Measurements from ENCODE around the gene NHLRC4.

NHLRC4 gene

GRCh38 chr16:555528-556473 lies 11.0 kb upstream of the NHLRC4 start:
- H3K9me3 ChIP-seq (ENCODE audit: control insufficient read depth, low read length), result no peaks in the 10 kb centered on the region
- 88 to 92% methylated on average over 20 to 27 of the region's 32 CpGs for WGBS, 2 experiments (ENCODE audit: insufficient coverage in 2 of 2)
- no peak overlapping the region for H3K27ac ChIP-seq (ENCODE audit: low read depth, low read length, severe bottlenecking)
- peaks cover 14% of the 10 kb centered on the region for H3K36me3 ChIP-seq (ENCODE audit: control insufficient read depth, insufficient read depth, low read length)
- no peak overlapping the region for H3K4me3 ChIP-seq (ENCODE audit: extremely low read depth, insufficient read depth, low read length, poor library complexity, severe bottlenecking)
- peaks cover 10% of the 10 kb centered on the region for H3K4me1 ChIP-seq (ENCODE audit: control insufficient read depth, insufficient read depth, low read length, poor library complexity, severe bottlenecking)

GRCh38 chr16:556474-557173 lies 10.2 kb upstream of the NHLRC4 start:
- Histone ChIP-seq H3K4me1 (ENCODE audit: control insufficient read depth, insufficient read depth, low read length, poor library complexity, severe bottlenecking) (peaks cover 10% of the 10 kb centered on the region), H3K4me3 (ENCODE audit: extremely low read depth, insufficient read depth, low read length, poor library complexity, severe bottlenecking) (no peak overlapping the region), H3K36me3 (ENCODE audit: control insufficient read depth, insufficient read depth, low read length) (peaks cover 13% of the 10 kb centered on the region), H3K9me3 (ENCODE audit: control insufficient read depth, low read length) (no peaks in the 10 kb centered on the region), H3K27ac (ENCODE audit: low read depth, low read length, severe bottlenecking) (no peak overlapping the region)
- 89 to 91% methylated on average over 26 to 32 of the region's 32 CpGs for WGBS, 2 experiments (ENCODE audit: insufficient coverage in 2 of 2)

- H3K36me3 ChIP-seq (ENCODE audit: control insufficient read depth, insufficient read depth, low read length), result peaks cover 4% of the 10 kb centered on the region
- no peak overlapping the region for H3K4me3 ChIP-seq (ENCODE audit: extremely low read depth, insufficient read depth, low read length, poor library complexity, severe bottlenecking)
- H3K4me1 ChIP-seq (ENCODE audit: control insufficient read depth, insufficient read depth, low read length, poor library complexity, severe bottlenecking), result peaks cover 10% of the 10 kb centered on the region
- 89 to 93% methylated on average over 17 to 22 of the region's 23 CpGs for WGBS, 2 experiments (ENCODE audit: insufficient coverage in 2 of 2)
- H3K9me3 ChIP-seq (ENCODE audit: control insufficient read depth, low read length), result no peaks in the 10 kb centered on the region
- H3K27ac ChIP-seq (ENCODE audit: low read depth, low read length, severe bottlenecking), result no peak overlapping the region
These were observed 9.1 kb upstream of the NHLRC4 start for GRCh38 chr16:557463-558297.

GRCh38 chr16:558298-559020 lies 8.3 kb upstream of the NHLRC4 start:
- WGBS, 2 experiments (ENCODE audit: insufficient coverage in 2 of 2), result 81 to 85% methylated on average over 15 to 20 of the region's 22 CpGs
- peaks cover 10% of the 10 kb centered on the region for H3K4me1 ChIP-seq (ENCODE audit: control insufficient read depth, insufficient read depth, low read length, poor library complexity, severe bottlenecking)
- no peaks in the 10 kb centered on the region for H3K9me3 ChIP-seq (ENCODE audit: control insufficient read depth, low read length)
- peaks cover 4% of the 10 kb centered on the region for H3K36me3 ChIP-seq (ENCODE audit: control insufficient read depth, insufficient read depth, low read length)
- H3K27ac ChIP-seq (ENCODE audit: low read depth, low read length, severe bottlenecking), result no peak overlapping the region
- no peak overlapping the region for H3K4me3 ChIP-seq (ENCODE audit: extremely low read depth, insufficient read depth, low read length, poor library complexity, severe bottlenecking)

- 85 to 88% methylated on average over 13 of the region's 15 CpGs for WGBS, 2 experiments (ENCODE audit: insufficient coverage in 2 of 2)
- Histone ChIP-seq H3K9me3 (ENCODE audit: control insufficient read depth, low read length) (no peaks in the 10 kb centered on the region), H3K4me1 (ENCODE audit: control insufficient read depth, insufficient read depth, low read length, poor library complexity, severe bottlenecking) (peaks cover 9% of the 10 kb centered on the region), H3K4me3 (ENCODE audit: extremely low read depth, insufficient read depth, low read length, poor library complexity, severe bottlenecking) (no peak overlapping the region), H3K27ac (ENCODE audit: low read depth, low read length, severe bottlenecking) (no peak overlapping the region), H3K36me3 (ENCODE audit: control insufficient read depth, insufficient read depth, low read length) (no peaks in the 10 kb centered on the region)
These were observed 7.8 kb upstream of the NHLRC4 start for GRCh38 chr16:559021-559380.

GRCh38 chr16:559411-560203 lies 7.2 kb upstream of the NHLRC4 start:
- no peaks in the 10 kb centered on the region for H3K36me3 ChIP-seq (ENCODE audit: control insufficient read depth, insufficient read depth, low read length)
- no peaks in the 10 kb centered on the region for H3K9me3 ChIP-seq (ENCODE audit: control insufficient read depth, low read length)
- H3K4me1 ChIP-seq (ENCODE audit: control insufficient read depth, insufficient read depth, low read length, poor library complexity, severe bottlenecking), result peaks cover 4% of the 10 kb centered on the region
- no peak overlapping the region for H3K4me3 ChIP-seq (ENCODE audit: extremely low read depth, insufficient read depth, low read length, poor library complexity, severe bottlenecking)
- H3K27ac ChIP-seq (ENCODE audit: low read depth, low read length, severe bottlenecking), result no peak overlapping the region
- WGBS, 2 experiments (ENCODE audit: insufficient coverage in 2 of 2), result 14 to 17% methylated on average over 37 to 51 of the region's 62 CpGs

- peak within 1 kb of the TSS; percentile 5 for H3K4me3 ChIP-seq (ENCODE audit: extremely low read depth, insufficient read depth, low read length, poor library complexity, severe bottlenecking)
These were observed 6.6 kb upstream of the NHLRC4 start, which contains the start of gene PRR35 for GRCh38 chr16:560204-560700. Gene PRR35, plus strand, starts transcription at chr16:560394. Its CDS starts 2,901 bp downstream, at chr16:563295.

GRCh38 chr16:560701-561412 lies 5.9 kb upstream of the NHLRC4 start:
- H3K36me3 ChIP-seq (ENCODE audit: control insufficient read depth, insufficient read depth, low read length), result no peaks in the 10 kb centered on the region
- peaks cover 6% of the 10 kb centered on the region for H3K4me1 ChIP-seq (ENCODE audit: control insufficient read depth, insufficient read depth, low read length, poor library complexity, severe bottlenecking)
- WGBS, 2 experiments (ENCODE audit: insufficient coverage in 2 of 2), result 60% methylated on average over 31 of the region's 54 CpGs
- H3K27ac ChIP-seq (ENCODE audit: low read depth, low read length, severe bottlenecking), result no peak overlapping the region
- H3K4me3 ChIP-seq (ENCODE audit: extremely low read depth, insufficient read depth, low read length, poor library complexity, severe bottlenecking), result no peak overlapping the region
- no peaks in the 10 kb centered on the region for H3K9me3 ChIP-seq (ENCODE audit: control insufficient read depth, low read length)

More at GRCh38 chr16:560204-560700, 6.6 kb upstream of the NHLRC4 start, which contains the start of gene PRR35:
- no peaks in the 10 kb centered on the region for H3K4me1 ChIP-seq (ENCODE audit: control insufficient read depth, insufficient read depth, low read length, poor library complexity, severe bottlenecking)
- 1 to 2% methylated on average over 42 to 58 of the region's 84 CpGs for WGBS, 2 experiments (ENCODE audit: insufficient coverage in 2 of 2)
- H3K36me3 ChIP-seq (ENCODE audit: control insufficient read depth, insufficient read depth, low read length), result no peaks in the 10 kb centered on the region
- no peaks in the 10 kb centered on the region for H3K9me3 ChIP-seq (ENCODE audit: control insufficient read depth, low read length)
- no peak within 1 kb of the TSS for H3K27ac ChIP-seq (ENCODE audit: low read depth, low read length, severe bottlenecking)

GRCh38 chr16:561413-561794 lies 5.4 kb upstream of the NHLRC4 start:
- 88 to 92% methylated on average over 12 to 15 of the region's 15 CpGs for WGBS, 2 experiments (ENCODE audit: insufficient coverage in 2 of 2)
- Histone ChIP-seq H3K4me3 (ENCODE audit: extremely low read depth, insufficient read depth, low read length, poor library complexity, severe bottlenecking) (no peak overlapping the region), H3K4me1 (ENCODE audit: control insufficient read depth, insufficient read depth, low read length, poor library complexity, severe bottlenecking) (peaks cover 11% of the 10 kb centered on the region), H3K36me3 (ENCODE audit: control insufficient read depth, insufficient read depth, low read length) (no peaks in the 10 kb centered on the region), H3K9me3 (ENCODE audit: control insufficient read depth, low read length) (no peaks in the 10 kb centered on the region), H3K27ac (ENCODE audit: low read depth, low read length, severe bottlenecking) (no peak overlapping the region)

Data from mesodermal cell (in vitro differentiated cells).